GM13977 (cell line): Measurements from ENCODE around the gene LMAN1L.

Source experiments
- DNase-seq: peaks from one replicate; pipeline ENCODE4 v3.0.0; 2012; ENCODE audit warnings: low spot score
- in situ Hi-C: fragments of 300-500 bp; cut with MboI; formaldehyde crosslinking; loops from one replicate; pipeline ENCODE4 v1.12.0; 2022; ENCODE audit warnings: low sequenced_read_pairs, low pct_unique_long_range_greater_than_20kb, mixed read lengths, inconsistent platforms; ENCODE audit not compliant: unreplicated experiment
- TF ChIP-seq, protein P1 (sequence below): IDR thresholded peaks from 2 replicates; pipeline ENCODE4 v1.5.1; 2012; ENCODE audit warnings: mild to moderate bottlenecking, control low read depth; ENCODE audit not compliant: insufficient read depth; ENCODE audit errors: extremely low read depth, missing control alignments

LMAN1L gene

GRCh38 chr15:74794248-74794969 is 18.2 kb upstream of the LMAN1L start:
- in situ Hi-C loops, result no loop called here
- TF ChIP-seq, protein P1, sequence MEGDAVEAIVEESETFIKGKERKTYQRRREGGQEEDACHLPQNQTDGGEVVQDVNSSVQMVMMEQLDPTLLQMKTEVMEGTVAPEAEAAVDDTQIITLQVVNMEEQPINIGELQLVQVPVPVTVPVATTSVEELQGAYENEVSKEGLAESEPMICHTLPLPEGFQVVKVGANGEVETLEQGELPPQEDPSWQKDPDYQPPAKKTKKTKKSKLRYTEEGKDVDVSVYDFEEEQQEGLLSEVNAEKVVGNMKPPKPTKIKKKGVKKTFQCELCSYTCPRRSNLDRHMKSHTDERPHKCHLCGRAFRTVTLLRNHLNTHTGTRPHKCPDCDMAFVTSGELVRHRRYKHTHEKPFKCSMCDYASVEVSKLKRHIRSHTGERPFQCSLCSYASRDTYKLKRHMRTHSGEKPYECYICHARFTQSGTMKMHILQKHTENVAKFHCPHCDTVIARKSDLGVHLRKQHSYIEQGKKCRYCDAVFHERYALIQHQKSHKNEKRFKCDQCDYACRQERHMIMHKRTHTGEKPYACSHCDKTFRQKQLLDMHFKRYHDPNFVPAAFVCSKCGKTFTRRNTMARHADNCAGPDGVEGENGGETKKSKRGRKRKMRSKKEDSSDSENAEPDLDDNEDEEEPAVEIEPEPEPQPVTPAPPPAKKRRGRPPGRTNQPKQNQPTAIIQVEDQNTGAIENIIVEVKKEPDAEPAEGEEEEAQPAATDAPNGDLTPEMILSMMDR, result no peak
- DNase-seq, result no peak

DNA sequence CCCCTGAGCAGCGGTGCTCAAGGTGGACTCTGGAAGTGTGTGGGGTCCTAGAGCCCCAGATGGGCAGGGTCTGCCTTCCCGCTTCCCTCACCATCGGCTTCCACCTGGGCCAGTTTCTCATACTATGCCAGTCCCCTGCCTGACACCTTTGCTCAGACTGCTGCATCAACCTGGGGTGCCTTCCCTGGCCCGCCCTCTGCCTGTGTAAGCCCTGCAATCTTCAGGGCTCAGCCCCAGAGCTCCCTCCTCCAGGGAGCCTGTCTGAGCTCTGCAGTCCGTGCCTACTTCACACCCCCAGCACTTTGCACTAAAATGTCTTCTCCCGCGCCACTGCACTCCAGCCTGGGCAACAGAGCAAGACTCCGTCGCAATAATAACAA is 17.7 kb upstream of the LMAN1L start:
- in situ Hi-C loops, result no loop called here
- no peak for DNase-seq
- TF ChIP-seq, protein P1, result no peak

- in situ Hi-C loops, result no loop called here
These were observed 16.5 kb upstream of the LMAN1L start for GRCh38 chr15:74795966-74796625.

DNA sequence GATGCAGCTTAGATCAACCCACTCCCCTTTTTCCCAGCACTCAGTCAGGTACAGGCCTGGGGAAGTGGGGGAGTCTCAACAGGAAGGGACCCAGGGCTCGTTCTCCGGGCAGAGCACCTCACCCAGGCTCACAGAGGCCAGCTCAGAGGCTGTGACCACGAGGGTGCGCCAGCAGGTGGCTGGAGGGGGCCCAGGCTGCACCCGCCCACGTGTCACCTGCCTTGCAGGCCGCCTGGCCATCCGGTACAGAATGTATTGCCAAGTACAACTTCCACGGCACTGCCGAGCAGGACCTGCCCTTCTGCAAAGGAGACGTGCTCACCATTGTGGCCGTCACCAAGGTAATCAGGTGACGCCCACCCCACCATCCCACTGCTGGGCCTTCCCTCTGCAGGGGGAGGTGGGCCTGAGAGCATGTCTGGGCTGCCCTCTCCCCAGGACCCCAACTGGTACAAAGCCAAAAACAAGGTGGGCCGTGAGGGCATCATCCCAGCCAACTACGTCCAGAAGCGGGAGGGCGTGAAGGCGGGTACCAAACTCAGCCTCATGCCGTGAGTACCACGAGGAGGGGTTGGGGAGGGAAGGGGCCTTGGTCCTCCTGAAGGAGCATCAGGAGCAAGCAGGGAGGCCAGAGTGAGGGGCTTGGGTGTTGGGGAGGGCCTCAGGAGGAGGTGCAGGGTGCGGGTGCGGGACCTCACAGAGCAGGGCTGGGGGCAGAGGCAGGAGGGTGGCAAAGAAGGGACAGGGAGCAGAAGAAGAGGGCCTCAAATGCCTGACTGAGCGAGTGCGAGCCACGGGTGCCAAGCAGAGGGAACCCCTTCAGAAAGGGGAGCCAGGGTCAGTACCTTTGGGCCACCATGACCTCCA is 14.0 kb upstream of the LMAN1L start:
- TF ChIP-seq, protein P1, result peak; percentile 45
- DNase-seq, result peak; percentile 70
- in situ Hi-C loops, result no loop called here

More at GRCh38 chr15:74795966-74796625, 16.5 kb upstream of the LMAN1L start:
- DNase-seq, result no peak
- TF ChIP-seq, protein P1, result no peak

- no peak for DNase-seq
- TF ChIP-seq, protein P1, result peak; percentile 30
- in situ Hi-C loops, result no loop called here
These were observed 13.3 kb upstream of the LMAN1L start for GRCh38 chr15:74799255-74799855.
